ENCODE measurements around the gene RAD51B.

The RAD51B gene

DNA sequence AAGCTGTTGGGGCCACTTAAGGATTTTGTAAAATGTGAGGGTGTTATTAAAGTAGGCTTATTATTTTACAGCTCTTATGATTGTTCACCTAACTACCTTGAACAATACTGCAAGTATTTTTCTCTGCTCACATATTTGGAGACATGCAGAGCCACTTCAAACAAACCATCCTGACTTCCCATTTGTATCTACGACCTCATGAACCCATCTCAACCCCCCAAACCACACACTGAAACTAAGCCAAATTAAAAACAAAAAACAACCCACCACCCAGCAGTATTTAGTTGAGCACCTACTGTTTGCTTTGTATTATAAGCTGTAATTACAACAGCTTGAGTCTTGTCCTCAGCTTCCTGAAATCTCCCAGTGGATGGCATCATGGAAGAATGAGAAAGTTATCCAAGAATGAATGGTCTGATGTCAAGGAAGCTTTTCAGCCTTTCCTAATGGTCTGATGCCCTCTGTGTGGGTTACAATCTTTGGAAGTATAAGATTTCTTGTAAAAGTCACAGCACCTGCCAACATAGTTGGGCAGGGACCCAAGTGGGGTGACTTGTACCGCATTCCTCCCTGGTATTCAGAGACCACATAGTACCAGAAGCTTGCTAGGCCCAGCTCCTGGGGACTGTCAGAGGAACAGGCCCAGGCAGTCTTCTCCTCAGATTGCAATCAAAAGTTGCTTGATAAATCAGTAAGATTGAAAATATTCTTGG is 556.6 kb downstream of the RAD51B start:
- DNase-seq: no peak

DNA sequence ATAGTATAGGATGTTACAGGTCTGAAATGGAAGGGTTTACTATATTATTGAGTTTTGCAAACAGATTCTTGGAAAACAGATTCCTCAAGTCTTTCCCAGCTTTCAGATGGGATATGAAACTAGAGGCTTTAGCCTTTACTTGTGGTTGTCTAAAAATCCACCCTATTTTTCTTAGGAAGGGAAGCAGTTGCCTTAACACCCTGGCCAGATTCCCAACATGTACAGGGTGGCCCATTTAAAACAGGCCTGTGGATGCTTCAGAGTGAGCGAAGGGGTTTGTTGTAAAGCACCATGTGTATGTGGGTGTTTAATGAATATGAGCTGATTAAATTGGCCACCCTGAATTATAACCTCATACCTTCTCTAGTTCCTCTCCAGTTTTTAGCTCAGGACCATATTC is 557.4 kb downstream of the RAD51B start:
- DNase-seq: no peak

DNA sequence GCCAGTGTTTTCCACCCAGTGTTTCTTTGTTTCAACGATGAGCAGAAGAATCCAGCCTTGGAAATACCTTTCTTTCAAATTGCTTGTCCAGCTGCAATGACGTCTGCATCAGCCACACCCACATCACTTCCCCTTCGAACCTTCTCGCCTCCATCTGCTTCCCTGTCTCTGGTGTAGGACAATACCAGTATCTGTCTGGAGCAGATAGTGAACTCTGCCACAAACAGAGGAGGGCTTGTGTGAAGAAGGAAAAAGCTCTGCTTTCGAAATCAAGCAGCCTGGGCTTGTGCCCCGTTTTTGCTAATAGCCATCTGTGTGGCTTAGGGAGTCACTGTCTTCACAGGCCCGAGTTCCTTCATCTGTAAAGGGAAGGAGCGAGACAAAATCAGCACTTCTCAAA is 557.9 kb downstream of the RAD51B start:
- DNase-seq: peak; percentile 40

DNA sequence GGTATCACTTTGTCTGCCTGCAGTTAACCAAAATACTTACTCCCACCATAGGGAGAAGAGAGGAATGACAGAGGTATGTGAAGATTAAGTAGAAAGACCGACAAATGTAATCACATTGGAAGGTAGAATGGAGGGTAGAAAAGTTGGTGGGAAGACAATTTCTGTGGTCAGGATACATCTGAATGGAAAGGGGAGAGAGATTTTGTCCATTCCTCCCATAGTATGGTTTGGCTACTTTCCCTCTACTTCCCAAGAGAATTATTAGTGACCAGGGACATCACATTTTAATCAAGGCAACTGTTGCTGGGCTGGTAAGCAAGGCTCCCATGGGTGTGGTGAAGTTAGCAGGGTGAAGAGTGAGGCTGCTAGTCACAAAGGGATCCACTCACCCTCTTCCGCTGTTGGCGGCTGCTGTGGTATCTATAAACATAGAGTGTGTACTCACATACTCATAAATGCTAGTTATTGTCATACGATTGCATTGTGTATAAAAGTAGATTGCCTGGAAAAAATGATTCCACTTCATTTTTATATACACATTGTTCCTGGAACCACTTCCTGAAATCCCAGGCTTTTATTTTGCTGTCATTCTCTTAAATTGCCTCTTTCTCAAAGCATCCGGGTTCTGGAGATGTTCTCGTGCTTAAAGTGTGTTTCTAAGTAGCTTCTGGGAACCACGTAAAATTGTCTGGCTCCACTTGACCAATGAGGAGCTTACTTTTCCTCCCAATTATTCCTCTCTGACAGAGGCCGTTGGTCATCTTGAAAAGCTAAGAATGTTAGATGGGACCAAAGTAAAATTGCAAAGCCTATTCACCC is 560.1 kb downstream of the RAD51B start:
- DNase-seq: no peak

DNA sequence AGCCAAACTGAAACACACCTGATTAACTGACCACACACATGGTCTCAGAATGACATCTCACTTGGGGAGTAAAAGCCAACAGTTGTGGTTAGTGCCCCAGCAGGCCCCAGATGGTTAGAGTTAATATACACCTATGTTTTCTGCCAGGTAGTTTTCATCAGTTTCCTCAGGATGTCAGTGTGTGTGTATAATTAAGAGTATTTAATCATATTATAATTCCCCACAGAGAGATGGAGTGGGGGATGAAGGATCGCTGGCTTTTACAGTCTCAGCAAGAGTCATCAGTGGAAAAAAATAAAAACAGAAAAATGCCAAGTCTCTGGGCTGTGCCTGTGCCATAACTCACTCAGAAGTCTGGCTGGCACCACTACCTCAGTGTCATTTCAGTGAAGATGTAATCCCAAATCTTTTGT is 560.8 kb downstream of the RAD51B start:
- no peak for DNase-seq

DNA sequence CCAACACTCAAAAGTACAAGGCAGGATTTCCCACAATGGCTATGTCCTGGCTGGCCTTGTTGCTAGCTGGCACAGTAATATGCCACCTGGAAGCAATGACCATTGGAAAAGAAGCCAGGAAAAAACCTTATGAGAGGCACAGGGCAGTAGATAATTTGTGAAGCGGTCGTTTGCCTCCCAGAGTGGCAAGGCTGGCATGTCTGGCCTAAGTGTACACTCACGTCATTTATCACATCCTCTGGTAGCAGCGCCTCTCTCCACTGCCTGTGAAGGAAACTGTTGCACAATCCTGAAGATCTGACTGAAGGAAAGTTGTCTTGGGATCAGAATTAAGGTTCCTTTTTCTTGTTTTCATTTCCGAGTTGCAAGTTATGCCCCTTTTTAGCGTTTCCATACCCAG is 564.8 kb downstream of the RAD51B start:
- DNase-seq: peak; percentile 13

DNA sequence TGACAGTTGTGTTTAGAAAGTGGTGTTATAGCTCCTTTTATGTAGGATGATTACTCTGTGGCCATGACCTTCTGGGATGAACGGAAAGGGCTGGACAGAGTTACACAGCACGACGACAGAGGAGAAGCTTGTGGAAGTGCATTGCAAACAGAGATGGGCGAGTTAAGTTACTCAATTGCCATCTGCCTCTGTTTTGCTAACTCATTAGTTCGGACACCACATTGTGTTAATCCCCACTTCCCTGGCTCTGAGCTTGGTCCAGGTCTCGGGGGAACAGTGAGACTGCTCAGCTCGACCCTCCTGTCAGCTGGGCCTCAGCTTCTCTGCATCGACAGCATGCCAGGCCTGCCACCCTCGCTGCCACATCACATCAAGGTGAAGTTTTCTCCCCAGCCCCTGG is 565.3 kb downstream of the RAD51B start:
- DNase-seq: no peak

DNA sequence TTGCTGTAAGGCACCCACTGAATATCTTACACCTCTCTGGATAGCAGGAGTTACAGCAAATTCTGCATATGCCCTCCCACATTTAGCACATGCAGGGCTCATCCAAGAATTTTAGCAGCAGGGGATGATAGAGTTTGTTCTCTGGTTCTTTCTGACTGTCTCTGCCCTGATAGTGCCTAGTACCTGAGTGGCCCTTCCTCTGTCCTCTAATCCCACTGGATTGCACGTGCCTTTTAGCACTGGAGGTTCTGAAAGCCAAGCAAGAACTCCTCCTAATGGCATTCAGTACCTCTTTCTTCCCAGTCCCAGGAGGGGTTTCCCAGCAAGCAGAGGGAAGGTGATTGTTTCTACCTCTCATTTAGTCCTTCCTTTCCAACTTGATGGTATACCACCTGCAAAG is 566.9 kb downstream of the RAD51B start:
- DNase-seq: no peak

DNA sequence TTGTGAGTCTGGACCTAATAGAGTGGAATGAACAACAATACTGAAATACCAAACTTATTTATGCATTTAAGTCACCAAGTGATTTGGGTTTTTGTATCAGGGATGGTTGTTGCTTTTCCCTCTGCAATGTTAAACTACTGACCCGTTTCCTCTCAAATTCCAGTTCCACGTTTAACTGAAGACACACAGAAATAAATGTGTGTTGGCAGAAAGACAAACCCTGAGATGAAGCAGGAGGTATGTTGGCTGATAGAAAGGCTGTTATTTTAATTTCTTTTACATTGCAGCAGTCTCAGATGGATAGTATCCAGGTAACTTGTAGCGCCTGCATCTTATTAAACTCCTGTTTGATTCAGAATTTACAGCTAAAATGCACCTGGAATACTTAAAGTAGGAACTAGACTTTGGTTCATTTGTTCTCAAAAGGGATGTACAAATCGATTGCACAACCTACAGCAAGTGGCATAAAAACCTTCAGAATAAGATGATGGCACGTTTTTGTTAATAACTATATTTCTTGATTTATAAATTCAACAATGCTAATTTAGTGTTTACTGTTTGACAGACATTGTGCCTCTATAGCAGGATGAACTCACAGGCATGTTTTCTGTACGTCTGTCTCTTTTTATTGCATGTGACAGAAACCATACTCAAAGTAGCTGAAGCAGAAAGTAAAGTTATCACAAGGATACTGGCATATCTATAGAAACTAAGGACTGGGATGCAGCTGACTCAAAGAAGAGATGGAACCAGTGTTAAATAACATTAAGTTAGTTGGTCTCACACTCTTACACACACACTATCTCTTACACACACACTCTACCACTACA is 567.6 kb downstream of the RAD51B start:
- DNase-seq: no peak

DNA sequence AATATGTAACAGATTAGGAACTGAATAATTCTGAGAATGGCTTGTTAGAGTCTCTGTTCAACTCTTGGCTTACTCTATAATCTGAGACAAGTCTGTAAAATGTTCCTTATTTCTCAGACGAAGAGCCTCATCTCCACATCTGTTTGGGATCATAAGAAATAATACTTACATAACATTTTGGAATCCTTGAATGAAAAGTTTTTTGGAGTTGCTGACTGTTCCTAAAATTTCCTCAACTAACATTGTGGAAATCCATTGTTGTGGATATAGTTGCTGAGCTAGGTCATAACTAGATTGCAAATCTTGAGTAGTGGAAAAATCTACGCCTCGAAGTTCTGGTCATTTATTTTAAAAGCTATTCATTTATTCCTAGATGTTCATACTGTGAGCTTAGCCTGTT is 570.4 kb downstream of the RAD51B start:
- no peak for DNase-seq

DNA sequence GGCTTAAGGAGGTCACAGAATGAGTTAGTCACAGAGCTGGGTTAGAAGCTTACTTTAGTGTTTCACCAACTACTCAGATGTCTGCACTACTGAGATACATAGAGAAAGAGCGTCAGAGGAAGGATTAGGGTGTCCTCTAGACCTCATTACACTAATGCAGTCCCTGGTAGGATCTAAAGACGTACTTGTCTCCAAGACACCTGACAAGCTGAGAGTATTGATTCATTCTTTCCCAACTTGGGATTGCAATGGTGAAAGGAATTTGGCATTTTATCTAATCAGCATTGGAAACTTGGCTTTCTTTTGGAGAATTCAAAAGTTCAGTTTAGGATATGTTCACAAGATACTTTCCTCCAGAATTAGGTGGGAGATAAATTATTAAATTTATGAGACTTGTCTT is 571.2 kb downstream of the RAD51B start:
- DNase-seq: no peak

DNA sequence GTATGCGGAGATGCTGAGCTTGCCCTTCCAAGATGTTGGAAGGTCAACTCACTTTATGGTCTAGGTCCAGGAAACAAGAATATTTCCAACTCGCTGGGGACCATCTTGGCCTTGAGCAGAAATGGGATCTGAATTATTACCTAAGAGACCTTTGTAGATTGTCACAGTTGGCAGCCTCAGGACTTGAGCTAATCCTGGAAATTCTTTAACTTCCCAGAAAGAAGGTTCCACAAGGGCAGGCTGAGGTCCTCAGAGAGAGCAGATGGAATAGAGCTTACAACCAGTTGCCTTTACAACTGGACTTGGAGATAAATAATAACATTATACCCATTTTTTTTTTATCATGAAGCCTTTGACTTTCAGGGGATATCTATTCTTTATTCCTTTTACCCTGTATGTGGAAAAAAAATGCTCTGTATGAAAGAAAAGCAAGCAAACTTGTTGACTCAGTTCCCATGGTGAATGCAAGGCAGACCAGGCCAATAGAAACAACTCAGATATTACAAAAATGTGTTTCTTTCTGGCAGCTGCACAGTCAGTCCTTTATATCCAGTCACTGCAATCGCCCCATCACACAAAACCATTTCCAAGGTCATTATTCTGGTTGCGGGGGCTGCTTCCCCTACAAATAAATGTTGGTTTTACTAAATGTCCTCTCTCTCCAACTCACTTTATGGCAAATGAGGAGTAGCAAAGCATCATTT is 571.9 kb downstream of the RAD51B start:
- no peak for DNase-seq

DNA sequence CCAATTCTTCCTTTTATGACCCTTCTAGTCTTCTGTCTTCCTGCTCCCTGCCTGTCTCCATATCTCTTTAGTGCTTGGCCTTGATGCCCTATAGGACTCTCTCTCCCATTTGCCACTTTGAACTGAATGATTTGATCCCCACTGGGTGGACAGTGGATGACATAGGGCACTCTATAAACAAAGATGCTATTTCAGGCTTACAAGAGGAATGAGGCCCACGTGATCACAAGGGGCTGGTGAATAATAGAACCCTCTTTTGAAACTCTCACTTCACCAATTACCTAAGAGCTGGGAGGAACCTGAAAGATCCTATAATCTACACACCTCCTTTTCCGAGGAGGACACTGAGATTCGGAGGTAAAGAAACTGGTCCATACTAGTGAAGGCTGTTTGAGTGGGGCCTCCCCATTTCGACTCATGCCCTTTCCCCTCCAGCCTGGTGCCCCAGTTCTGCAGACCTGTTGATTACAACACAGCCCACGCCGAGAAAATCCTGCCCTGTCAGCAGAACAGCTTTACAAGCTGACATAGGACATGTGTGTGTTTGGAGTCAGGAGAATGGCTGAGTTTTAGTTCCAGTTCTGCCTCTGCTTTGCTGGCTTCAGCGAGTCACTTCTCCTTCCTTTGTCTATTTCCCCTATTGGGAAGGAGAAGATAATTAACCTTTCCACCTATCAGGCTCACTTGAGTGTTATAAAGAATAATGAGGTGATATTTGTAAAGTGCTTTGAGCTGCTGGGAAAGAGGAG is 573.0 kb downstream of the RAD51B start:
- peak; percentile 17 for DNase-seq

DNA sequence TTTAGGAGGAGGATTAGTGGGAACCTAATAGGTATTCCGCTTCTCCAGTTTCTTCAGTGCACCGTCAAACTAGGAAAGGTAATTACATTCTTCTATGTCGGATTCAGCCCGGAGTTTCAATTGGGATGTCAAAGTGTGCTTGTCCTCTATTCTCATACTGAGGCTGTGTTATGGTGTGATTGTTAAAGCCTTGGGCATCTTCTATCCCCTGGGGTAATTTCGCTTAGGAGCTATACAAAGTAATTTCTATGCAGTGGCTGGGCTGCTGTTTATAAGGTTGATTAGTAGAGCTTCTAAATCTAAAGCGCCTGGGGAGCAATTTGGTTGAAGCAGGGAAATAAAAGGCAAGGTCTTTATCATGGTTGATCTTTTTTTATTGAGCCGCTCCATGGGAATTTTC is 573.7 kb downstream of the RAD51B start:
- DNase-seq: no peak

DNA sequence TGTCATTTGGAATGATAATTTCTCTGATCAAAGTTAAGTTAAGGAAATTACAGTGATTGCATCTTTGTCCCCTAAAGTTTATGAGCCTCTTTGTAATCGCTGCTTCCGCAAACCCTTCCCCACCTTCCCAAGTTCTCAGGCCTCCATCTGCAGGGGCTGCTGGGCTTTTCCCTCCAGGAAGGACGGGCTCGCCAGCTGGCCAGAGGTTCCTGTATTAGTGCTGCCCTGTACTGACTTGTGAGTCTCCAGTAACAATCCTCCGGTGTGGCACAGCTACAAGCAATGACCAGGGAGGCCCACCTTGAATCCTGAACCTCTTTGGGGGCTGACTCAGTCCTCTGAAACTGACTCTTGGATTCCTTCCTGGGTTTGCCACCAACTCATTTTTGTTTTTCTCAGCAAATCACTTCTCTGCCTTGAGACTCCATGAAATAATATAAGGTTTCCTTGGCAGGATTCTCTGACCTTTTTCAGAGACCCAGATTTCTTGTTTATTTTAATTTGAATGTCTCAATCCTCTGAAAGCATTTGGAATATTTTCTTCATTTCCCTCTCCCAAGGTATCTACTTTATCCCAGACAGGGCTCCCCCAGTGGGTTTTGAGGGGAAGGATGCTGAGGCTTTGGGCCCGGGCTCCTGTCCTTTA is 574.7 kb downstream of the RAD51B start:
- DNase-seq: no peak

DNA sequence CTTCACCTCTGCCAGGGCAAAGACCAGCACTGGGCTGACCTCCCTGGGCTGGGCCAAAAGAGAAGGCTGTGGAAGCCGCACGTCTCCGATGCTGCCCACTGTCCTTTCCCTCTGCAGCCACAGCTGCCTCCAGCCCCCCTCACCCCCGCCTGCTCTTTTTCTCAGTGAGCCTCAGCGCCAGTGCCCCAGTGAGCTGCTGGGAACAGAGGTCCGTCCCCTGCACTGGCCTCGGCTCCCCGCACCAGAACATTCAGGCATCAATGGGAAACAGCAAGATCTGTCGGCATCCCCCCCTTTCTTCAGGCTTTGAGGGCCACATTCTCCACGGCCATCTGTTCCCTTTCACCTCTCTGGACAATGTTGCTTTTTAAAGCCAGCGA is 575.2 kb downstream of the RAD51B start:
- DNase-seq: no peak

DNA sequence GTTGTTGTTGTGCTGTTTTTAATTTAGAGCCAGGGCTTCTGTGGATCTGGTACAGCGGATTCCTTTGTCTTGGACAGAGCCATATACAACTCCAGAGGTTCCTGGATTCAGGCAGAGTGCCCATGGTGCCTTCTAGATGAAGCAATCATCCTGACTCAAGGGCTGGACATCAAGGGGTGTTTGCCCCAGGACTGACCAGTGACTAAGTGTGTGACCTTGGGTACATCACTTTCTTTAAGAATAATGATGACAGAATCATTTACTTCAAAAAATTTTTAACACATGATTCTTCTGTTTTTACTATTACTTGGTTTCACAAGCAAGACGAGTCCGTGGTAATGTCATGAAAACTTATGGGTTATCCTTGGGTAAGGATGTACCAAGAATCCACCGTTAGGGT is 576.0 kb downstream of the RAD51B start:
- no peak for DNase-seq

DNA sequence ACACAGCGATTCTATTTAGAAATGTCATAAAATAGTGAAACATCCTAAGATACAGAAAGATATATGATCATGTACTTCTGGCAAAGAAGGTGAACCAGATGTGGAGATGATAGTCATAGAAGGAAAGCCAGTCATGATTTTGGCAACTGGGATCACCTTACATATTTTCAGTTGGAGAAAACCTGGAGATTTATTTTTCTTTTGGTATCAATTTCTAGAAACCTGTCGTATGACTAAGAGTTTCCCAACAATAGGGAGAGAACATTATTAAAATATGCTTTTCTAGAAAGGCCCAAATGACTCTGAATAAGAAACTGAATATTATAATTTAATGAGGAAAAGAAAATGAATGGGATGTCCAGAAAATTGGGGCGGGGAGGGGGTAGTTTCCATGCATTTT is 576.9 kb downstream of the RAD51B start:
- DNase-seq: no peak

DNA sequence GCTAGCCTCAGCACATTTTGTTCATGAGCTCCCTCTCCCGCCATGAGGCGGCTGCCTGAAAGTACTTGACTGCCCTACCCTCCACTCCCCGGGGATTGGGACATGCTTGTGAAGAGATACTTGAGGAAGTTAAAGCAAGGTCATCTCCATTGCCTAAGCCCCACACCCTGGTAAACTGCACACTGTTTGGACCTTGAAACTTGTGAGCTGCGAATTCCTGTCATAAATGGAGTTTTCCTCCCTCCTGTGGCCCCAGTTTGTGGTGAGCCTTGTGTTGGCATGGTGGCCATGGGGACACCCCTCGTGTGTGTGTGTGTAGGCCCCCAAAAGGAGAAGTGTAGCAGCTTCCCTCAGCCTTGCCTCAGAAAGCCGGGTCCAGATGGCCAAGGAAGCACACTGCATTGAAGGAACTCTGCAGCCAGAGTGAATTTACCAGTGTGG is 577.8 kb downstream of the RAD51B start:
- DNase-seq: peak; percentile 53

DNA sequence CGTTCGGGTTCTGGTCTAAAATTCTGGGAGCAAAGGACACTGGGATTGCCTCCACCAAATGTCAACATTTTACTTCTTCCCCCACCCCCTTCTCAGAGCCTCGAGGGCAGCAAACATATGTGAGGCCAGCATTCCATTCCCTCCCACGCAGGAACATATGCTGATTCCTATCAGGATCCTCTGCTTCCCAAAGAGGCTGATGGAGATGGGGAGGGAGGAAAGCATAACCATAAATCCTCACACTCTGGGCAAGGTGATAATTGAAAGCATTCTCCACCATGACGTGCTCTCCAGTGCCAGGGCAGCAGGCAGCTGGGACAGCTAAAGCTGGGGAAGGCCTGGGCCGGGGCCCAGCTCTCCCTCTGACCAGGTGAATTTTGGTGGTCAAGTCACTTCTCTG is 578.2 kb downstream of the RAD51B start:
- DNase-seq: no peak

DNA sequence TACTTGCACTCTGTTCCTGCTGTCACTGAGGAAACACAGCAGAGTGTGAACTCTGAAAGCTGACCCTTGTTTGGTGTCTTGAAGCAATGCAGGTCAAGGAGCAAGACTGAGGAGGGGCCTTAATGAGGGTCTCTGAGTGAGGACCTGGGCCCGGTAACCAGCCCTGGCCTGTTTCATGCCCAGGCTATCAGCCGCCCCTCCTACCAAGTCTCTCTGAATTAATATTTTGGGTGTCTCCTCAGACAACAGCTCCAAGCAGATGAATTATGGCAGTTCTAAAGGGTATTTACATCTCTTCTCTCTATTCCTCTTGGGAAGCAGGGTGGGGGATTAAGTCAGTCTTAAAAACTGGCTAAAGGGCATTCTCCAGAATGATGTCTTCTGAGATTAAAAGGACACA is 578.8 kb downstream of the RAD51B start:
- DNase-seq: no peak

DNA sequence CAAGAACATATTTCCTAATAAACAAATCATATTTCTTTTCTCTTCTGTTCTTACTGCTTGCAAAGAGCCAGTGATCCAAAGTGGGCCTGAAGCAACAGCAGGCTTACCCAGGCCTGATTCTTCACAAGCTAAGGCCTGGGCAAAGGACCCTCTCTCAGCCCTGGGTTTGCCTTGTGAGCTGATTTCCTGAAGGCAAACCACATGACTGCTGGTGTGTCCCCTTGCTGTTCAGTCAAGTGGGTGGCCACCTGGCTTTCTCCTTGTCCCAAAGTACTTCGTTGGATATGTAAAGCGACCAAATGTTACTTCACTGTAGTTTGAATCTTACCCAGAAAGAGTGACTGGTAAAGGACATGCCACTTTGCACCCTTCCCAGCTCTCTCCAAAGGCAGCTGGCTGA is 580.4 kb downstream of the RAD51B start:
- DNase-seq: no peak

Data from GDM1 (cell line).